SJSA1 (cell line): ENCODE measurements around the gene CAMTA1. TPM values are rescaled to one million over a fixed set of nuclear protein-coding genes. Genes with fewer than 3 reads are reported as not detected.
A peak's percentile ranks its signal among the peaks of the same experiment; 100 is the strongest.

Experiments used
- DNase-seq, 2 experiments: peaks; one replicate each; pipeline ENCODE4 v3.0.0-alpha.2; 2015 to 2020; ENCODE audit warnings: low spot score in 2 of 2, low read depth in 1 of 2
- H3K27ac ChIP-seq: fragments of 250-450 bp; sonication (Bioruptor Pico); 2 replicates; pipeline ENCODE4 v1.5.1; 2020; ENCODE audit warnings: mild to moderate bottlenecking, moderate library complexity
- H3K27me3 ChIP-seq: fragments of 250-450 bp; sonication (Bioruptor Pico); replicated peaks from 2 replicates; pipeline ENCODE4 v1.5.1; 2020; ENCODE audit warnings: mild to moderate bottlenecking, moderate library complexity
- H3K36me3 ChIP-seq: fragments of 250-450 bp; sonication (Bioruptor Pico); 2 replicates; pipeline ENCODE4 v1.5.1; 2020; ENCODE audit warnings: mild to moderate bottlenecking
- H3K4me1 ChIP-seq: fragments of 250-450 bp; sonication (Bioruptor Pico); replicated peaks from 2 replicates; pipeline ENCODE4 v1.6.1; 2021; ENCODE audit warnings: mild to moderate bottlenecking
- H3K4me3 ChIP-seq: fragments of 250-450 bp; sonication (Bioruptor Pico); 2 replicates; pipeline ENCODE4 v1.5.1; 2020; ENCODE audit warnings: mild to moderate bottlenecking
- H3K9me3 ChIP-seq: fragments of 250-450 bp; sonication (Bioruptor Pico); replicated peaks from 2 replicates; pipeline ENCODE4 v1.5.1; 2020; ENCODE audit warnings: mild to moderate bottlenecking
- total RNA-seq: library from RNA; depleted of rRNA; stranded (reverse); fragments of >200 nt; shearing (Covaris generic); gene quantifications from 2 replicates; pipeline ENCODE4 v1.2.3, GENCODE V29; 2014

The CAMTA1 gene
- total RNA-seq, 1 experiment from 2014 or later: 136 TPM

DNA sequence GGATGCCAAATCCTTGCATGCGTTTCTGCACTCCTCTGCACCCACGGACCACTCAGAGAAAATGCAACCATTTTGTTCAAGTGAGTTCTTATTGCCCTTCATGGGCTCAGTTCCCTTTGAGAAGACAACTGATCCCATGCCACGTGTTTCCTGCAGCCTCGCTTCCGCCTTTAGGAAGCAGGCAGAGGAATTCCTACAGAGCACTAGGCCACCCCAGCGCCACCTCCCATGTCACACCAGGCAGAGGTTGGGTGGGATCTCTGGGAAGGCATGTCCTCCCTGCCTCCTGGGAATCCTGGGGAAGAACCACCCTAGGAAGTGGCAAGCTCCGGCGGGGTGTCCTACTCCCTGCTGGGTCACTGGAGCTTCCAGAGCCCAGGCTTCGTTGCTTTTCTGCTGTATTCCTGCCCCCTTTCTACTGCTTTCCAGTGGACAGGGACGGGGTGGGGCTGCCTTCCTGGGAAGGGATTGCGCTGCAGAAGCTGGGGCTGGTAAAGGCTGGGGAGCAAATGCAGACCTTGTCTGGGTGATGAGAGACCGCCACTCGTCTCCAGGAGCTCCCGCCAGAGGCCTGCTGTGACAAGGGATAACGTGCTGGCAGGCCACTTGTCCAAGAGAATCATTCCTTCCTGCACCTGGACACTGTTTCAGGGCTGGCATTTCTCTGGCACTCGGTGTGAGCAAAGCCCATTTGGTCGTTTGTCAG is 507.6 kb downstream of the CAMTA1 start:
- Histone ChIP-seq H3K36me3 (no peaks in the 10 kb centered on the region), H3K4me3 (no peak overlapping the region), H3K9me3 (peaks cover 2% of the 10 kb centered on the region; the same call in 1 of the 2 replicates), H3K27ac (no peak overlapping the region), H3K4me1 (peaks cover 13% of the 10 kb centered on the region), H3K27me3 (no peaks in the 10 kb centered on the region)
- peak in 1 of 2 experiments; percentile 34 for DNase-seq

DNA sequence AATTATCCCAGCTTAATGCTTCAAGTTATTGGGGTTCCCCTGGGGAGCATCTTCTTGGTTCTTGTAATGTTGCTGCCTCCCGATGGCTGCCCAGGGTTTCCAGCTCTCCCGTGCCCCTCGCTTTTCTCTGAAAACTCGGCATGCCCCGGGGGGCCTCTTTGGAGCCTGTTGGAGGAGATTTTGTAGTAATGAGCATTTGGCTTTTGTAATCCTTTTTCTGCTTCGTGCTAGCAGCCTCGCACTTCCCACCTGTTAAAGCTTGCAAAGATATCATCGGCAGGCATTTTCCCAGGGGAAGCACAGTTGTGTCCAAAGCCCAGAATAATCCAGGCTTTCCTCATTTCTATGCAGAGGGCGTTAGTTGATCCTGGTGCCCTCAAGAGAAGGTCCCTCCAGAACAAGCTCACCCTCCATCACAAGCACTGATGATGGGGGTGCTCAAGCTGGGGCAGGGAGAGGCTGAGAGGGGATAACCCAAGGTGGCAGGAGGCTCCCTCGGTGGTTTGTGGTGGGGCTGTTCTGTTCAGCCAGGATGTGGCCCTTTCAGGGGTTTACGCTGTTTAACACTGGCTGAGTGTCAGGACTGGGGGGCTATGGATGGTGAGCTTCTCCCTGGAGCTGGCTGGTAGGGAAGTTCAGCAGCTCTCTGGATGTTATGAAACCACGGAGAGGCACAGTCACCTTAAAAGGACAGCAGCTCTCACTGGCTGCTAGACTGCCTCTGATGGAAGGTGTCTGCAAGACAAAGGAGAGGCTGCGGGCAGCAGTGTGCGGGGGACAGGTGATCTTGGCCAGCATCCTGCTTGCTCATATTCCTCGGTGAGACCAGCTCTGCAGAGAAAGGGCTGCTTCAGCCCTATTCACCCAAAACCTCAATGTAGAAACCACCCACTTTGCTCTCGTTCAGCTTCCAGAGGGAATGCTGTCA is 508.7 kb downstream of the CAMTA1 start:
- H3K4me1 ChIP-seq: peaks cover 24% of the 10 kb centered on the region
- H3K4me3 ChIP-seq: no peak overlapping the region
- DNase-seq: no peak
- H3K27ac ChIP-seq: no peak overlapping the region
- no peaks in the 10 kb centered on the region for H3K27me3 ChIP-seq
- H3K9me3 ChIP-seq: peaks cover 2% of the 10 kb centered on the region; the same call in 1 of the 2 replicates
- H3K36me3 ChIP-seq: no peaks in the 10 kb centered on the region

DNA sequence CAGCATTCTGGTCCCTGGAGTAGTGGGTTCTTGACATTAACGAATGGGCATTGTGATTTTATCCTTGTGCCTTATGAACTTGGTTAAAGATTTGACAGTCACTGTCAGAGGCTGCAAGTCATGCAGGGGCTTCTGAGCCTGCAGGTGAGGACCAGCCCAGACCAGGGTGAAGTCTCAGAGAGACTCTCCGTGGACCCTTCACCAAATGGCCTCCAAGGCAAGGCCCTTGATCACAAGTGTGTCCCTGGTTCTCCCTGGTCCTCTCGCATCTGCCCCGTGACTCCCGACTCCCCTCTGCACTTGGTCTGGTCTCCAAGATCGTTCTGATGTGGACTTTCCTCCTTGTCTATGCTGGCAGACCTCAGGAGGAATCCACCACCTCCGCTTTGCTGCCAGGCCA is 509.4 kb downstream of the CAMTA1 start:
- DNase-seq: no peak
- Histone ChIP-seq H3K36me3 (no peaks in the 10 kb centered on the region), H3K4me3 (no peak overlapping the region)

DNA sequence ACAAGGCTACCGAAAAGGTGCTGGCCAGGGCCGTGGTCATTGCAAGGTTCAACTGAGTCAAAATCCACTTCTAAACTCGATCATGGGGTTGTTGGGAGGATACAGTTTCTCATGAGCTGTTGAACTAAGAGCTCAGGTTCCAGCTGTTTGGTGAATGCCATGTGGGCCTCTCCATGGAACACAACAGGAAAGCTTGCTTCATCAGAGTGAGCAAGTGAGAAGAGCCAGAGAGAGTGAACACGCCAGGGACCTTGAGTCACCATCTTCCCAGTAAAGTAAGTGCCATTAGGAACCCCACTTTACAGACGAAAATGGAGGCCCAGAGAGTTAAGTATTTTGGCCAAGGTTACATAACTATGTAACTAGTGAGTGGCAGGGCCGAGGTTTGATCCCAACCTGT is 510.7 kb downstream of the CAMTA1 start:
- peaks cover 42% of the 10 kb centered on the region for H3K4me1 ChIP-seq

More for the DNA sequence above, 509.4 kb downstream of the CAMTA1 start:
- H3K27ac ChIP-seq: no peak overlapping the region
- H3K9me3 ChIP-seq: peaks cover 2% of the 10 kb centered on the region; the same call in 1 of the 2 replicates
- peaks cover 28% of the 10 kb centered on the region for H3K4me1 ChIP-seq
- no peaks in the 10 kb centered on the region for H3K27me3 ChIP-seq

DNA sequence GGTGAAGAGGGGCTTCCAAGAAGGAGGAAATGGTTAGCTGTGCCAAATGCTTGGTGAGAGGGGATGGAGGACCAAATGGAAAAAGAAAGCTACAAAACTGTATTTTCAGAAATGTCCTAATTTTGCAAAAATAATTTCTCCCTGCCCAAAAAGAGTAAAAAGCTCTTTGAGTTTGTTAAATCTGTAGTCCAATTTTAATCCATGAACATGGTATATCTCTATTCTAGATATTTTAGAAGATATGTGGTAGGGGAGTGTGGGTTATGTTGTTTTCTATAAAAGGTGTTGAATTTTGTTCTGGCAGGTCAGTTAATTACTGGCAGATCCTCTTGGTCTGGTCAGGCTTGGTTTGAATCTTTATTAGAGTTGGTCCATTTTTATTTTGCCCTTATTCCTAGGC is 511.7 kb downstream of the CAMTA1 start:
- Histone ChIP-seq H3K4me1 (peaks cover 42% of the 10 kb centered on the region), H3K27me3 (no peaks in the 10 kb centered on the region), H3K9me3 (no peaks in the 10 kb centered on the region; the same call in 1 of the 2 replicates), H3K36me3 (no peaks in the 10 kb centered on the region), H3K4me3 (no peak overlapping the region), H3K27ac (no peak overlapping the region)
- no peak for DNase-seq

More for the DNA sequence above, 510.7 kb downstream of the CAMTA1 start:
- H3K9me3 ChIP-seq: no peaks in the 10 kb centered on the region; the same call in 1 of the 2 replicates
- no peaks in the 10 kb centered on the region for H3K27me3 ChIP-seq
- no peaks in the 10 kb centered on the region for H3K36me3 ChIP-seq
- no peak for DNase-seq
- no peak overlapping the region for H3K4me3 ChIP-seq
- no peak overlapping the region for H3K27ac ChIP-seq

DNA sequence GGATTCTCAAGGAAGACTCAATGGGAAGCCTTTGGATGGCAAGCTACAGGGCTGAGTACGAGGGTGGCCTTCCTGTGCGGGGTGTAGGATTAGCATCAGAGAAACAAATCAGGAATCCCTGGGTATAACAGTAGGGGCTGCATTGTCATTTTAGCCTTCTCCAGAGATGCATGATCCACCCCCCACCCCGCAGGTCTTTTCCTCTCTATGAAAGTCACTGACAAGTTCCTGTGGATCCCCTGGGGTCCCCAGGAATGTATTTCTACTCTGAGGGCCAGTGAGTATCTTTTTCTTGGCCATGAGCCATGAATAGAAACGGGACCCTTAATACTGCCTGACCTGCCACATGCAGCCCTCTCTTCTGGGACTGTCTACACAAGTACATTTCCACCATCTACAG is 512.9 kb downstream of the CAMTA1 start:
- Histone ChIP-seq H3K4me1 (peaks cover 42% of the 10 kb centered on the region), H3K36me3 (no peaks in the 10 kb centered on the region), H3K27ac (peak overlapping the region; percentile 94), H3K9me3 (no peaks in the 10 kb centered on the region; the same call in 1 of the 2 replicates), H3K4me3 (no peak overlapping the region), H3K27me3 (no peaks in the 10 kb centered on the region)
- DNase-seq: peak in 1 of 2 experiments; percentile 35

DNA sequence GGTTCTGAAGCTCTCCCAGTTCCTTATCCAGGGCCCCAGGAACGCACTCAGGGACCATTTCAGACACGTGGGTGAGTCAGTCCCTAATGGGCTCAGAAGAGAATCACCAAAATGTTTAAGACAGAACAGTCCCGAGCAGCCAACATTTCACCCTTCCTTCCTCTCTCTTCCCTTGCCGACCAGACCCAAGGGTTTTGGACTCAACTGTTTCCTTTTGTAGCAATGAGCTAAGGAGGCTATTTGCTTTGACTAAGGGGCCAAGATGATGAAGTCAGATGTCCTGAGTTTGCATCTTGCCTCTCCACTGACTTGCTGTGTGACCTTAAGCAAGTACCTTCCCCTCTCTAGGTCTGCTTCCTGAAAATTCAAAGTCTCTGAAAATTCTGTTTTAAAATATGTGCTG is 513.5 kb downstream of the CAMTA1 start:
- Histone ChIP-seq H3K36me3 (no peaks in the 10 kb centered on the region), H3K4me3 (no peak overlapping the region), H3K4me1 (peaks cover 42% of the 10 kb centered on the region), H3K27ac (peak overlapping the region; percentile 94), H3K9me3 (no peaks in the 10 kb centered on the region; the same call in 1 of the 2 replicates), H3K27me3 (no peaks in the 10 kb centered on the region)
- peak in 1 of 2 experiments; percentile 45 for DNase-seq

DNA sequence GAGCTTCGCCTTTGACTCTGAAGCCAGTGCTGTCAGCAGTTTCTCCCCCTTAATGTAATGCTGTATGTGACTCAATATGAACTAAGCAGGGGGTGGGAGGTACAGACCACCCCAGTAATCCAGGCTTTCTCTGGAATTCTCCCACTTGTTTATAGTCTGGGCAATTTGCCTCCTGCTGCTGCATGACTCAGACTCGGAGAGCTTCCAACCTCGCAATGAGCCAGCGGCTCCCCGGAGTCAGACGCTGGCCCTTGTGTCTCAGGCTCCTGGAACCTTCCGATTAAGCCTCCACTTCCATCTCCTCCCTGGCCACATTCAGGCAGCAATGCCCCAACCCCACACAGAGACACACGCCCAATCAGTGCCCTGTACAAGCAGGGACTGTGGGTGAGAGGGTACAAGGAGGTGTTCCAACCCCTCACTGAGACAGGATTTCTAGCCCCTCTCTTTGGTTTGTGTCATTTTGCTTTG is 514.1 kb downstream of the CAMTA1 start:
- H3K9me3 ChIP-seq: no peaks in the 10 kb centered on the region; the same call in 1 of the 2 replicates
- DNase-seq: peak; percentile 95 to 97
- H3K4me3 ChIP-seq: no peak overlapping the region
- H3K36me3 ChIP-seq: no peaks in the 10 kb centered on the region
- H3K4me1 ChIP-seq: peaks cover 42% of the 10 kb centered on the region
- peak overlapping the region; percentile 94 for H3K27ac ChIP-seq
- no peaks in the 10 kb centered on the region for H3K27me3 ChIP-seq

DNA sequence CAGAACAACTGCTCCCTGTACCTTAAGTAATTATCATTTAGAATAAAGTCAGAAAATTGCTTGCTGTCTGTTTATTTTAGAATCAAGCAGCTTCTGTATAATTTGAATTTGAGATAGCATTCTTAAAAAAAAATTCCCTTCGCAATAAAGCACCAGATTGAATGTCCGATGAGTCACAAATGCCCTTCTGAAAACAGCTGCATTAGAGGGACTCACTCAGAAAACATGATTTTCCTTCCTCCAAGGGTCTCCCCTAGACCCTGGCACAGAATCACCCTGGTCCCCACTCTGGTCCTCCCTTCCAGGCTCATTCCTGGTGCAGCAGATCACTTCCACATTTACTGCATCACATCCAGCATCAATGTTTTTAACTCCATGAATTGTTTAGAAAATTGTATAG is 514.7 kb downstream of the CAMTA1 start:
- Histone ChIP-seq H3K36me3 (no peaks in the 10 kb centered on the region), H3K9me3 (no peaks in the 10 kb centered on the region; the same call in 1 of the 2 replicates), H3K27me3 (no peaks in the 10 kb centered on the region), H3K4me1 (peaks cover 42% of the 10 kb centered on the region), H3K27ac (peak overlapping the region; percentile 94), H3K4me3 (no peak overlapping the region)
- DNase-seq: peak; percentile 72 to 82

DNA sequence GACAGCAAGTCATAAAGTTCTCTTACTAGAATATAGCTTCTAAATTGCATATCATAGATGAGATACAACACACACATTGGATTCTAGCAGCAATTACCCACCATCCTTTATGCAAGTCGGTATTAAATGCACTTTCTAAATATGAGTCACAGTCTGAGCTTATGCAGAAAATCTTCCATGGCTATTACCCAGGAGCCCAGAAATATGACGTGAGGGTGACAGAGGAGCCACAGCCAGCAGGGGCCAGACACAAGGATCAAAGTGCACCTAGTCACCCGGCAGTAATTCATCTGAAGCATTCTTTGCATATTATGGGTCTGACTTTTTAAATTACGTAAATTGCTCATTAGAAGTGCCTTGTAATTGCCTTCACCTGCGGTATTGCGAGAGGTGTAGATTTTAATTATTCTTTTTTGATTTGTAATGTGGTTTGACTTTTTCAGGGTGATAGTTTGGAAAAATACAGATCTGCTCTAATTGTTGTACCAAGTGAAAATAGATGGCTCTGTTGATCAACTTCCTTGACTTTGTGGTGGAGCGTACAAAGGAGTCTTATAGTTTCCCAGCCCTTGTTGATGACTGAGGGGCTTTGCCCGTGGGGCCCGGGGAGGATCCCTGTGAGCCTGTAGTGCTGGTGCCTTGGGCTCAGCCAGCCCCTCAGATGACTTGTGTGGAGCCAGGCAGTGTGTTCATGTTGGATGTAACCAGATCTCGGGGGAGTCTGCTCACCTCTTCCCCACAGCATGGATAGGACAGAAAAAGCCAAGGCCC is 515.8 kb downstream of the CAMTA1 start:
- Histone ChIP-seq H3K4me3 (no peak overlapping the region), H3K4me1 (peaks cover 42% of the 10 kb centered on the region), H3K27me3 (no peaks in the 10 kb centered on the region), H3K9me3 (no peaks in the 10 kb centered on the region; the same call in 1 of the 2 replicates), H3K27ac (peak overlapping the region; percentile 94), H3K36me3 (no peaks in the 10 kb centered on the region)
- DNase-seq: peak; percentile 61 to 74

DNA sequence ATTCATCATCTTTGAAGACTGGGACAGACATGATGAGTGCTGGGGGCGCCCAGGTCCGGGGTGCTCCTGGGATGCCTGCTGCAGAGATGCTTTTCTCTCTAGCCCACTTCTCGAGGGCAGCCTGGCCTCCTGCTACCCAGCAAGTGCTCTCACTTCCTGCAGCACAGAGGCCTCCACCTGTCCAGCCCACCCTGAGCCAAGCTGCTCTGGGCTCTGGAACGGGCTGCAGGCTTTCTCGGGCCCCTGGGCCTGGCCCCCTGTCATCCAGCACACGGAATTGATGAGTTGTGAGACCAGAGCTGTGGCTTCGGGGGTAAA is 516.4 kb downstream of the CAMTA1 start:
- Histone ChIP-seq H3K27ac (peak overlapping the region; percentile 94), H3K4me1 (peaks cover 42% of the 10 kb centered on the region)

DNA sequence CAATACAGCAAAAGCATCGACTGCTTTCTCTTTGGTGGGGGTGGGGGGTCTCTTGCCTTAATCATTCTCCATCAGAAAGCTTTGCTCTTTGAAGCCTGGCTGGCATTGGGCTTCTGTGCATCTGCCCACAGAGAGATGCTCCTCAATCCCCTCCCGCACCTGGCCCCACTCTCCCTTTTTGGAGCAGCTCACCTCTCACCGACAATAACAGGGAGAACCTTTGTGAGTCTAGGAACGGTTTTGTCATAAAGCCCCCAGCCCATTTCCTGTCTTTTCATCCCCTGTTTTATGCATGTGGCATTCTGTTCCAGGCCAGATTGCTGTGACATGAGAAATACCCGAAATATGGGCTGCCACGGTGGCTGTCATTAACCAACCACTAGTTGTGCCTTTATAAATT is 516.9 kb downstream of the CAMTA1 start:
- Histone ChIP-seq H3K4me1 (peaks cover 42% of the 10 kb centered on the region), H3K36me3 (no peaks in the 10 kb centered on the region), H3K4me3 (no peak overlapping the region), H3K27ac (no peak overlapping the region), H3K9me3 (no peaks in the 10 kb centered on the region; the same call in 1 of the 2 replicates), H3K27me3 (no peaks in the 10 kb centered on the region)
- DNase-seq: peak in 1 of 2 experiments; percentile 31

More for the DNA sequence above, 516.4 kb downstream of the CAMTA1 start:
- no peak overlapping the region for H3K4me3 ChIP-seq
- no peaks in the 10 kb centered on the region for H3K36me3 ChIP-seq
- H3K9me3 ChIP-seq: no peaks in the 10 kb centered on the region; the same call in 1 of the 2 replicates
- peak in 1 of 2 experiments; percentile 22 for DNase-seq
- H3K27me3 ChIP-seq: no peaks in the 10 kb centered on the region

DNA sequence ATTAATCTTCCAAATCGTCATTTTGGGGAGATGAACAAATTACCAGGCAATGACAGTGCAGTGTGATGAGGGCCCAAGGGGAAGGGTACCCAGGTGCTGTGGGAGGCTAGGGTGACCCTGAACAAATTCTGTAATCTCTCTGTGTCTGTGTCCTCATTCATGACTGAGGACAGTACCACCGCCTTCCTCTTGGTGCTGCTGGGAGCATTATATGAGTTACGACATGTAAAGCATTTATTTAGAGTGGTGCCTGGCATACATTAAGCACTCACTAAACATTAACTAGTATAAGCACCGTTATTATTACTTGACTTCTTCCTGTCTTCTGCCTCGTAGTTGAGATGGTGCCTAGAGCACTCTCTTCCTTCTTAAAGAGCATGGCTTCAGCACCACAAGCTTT is 517.6 kb downstream of the CAMTA1 start:
- H3K9me3 ChIP-seq: no peaks in the 10 kb centered on the region
- H3K27me3 ChIP-seq: no peaks in the 10 kb centered on the region
- H3K4me1 ChIP-seq: peaks cover 37% of the 10 kb centered on the region
- H3K27ac ChIP-seq: no peak overlapping the region
- DNase-seq: no peak
- no peaks in the 10 kb centered on the region for H3K36me3 ChIP-seq
- H3K4me3 ChIP-seq: no peak overlapping the region
